Measurements from ENCODE around the gene PCSK4.
"Not testable (repeated sequence)": the region's sequence is repeated elsewhere in the genome, so short reads cannot be mapped to it uniquely, and the experiment has no call there.

Gene PCSK4

DNA sequence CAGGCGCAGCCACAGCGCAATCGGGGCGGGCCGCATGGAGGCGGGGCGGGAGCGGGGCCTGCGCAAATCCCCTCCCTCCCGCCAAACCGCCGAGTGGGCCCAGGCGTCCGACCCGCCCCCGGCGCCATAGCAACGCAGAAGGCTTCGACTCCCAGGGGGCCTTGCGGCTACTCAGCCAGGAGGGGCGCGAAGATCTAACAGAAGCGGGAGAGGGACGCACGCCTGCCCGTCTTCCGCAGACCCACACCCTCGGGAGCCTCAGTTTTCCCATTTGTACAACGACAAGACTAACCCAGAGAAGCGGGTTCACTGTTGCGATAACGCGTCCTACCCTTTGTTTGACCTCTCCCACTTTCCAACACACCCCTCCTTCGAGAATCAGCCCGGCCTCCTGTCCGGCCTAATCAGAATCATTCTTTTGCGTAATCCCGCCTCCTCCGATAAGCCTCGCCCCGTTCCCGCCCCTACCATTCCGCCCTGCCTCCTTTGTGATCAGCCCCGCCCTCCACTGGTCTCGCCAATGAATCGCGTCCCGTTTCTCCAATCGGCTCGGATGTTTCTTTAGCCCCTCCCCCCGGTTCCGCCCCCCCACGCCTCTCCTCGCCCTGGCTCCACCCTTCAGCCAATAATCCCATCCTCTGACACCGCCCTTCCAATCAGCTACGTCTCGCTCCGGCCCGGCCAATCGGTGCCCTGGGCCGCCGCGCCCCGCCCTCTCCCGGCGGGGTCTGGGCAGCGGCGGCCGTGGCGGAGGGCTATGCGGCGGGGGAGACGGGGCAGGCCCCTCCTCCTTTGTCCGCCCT is at the start of gene PCSK4:
Gene PCSK4, minus strand, starts transcription at position 40 of the 803 bp plus-strand sequence. Its CDS starts 4 bp downstream, at position 36.
- DNase-seq: peak; percentile 99

DNA sequence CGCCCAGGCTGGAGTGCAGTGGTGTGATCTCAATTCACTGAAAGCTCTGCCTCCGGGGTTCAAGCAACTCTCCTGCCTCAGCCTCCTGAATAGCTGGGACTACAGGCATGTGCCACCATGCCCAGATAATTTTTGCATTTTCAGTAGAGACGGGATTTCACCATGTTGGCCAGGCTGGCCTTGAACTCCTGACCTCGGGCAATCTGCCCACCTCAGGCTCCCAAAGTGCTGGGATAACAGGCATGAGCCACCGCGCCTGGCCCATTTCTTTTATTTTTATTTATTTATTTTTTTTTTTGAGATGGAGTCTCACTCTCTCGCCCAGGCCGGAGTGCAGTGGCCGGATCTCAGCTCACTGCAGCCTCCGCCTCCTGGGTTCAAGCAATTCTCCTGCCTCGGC is 49.6 kb upstream of the PCSK4 start:
- DNase-seq: not testable (repeated sequence)

DNA sequence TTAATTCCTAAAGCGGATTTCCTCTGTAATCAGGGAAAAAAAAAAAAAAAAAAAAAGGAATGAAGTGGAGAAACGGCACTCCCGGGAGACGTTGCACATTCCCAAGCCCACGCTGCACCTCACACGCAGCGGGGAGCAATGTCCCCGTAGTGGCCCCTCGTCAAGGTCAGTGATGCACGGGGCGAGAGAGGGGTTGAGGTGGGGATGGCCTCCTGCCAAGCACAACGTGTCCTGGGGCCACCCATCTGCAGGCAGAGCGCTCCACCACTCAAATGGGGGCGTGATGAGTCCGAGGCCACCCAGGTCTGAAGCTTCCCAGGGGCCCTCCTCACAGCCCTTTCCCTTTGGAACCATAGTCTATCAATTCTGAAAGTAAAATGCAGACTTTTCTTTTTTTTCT is 48.8 kb upstream of the PCSK4 start:
- no peak for DNase-seq

DNA sequence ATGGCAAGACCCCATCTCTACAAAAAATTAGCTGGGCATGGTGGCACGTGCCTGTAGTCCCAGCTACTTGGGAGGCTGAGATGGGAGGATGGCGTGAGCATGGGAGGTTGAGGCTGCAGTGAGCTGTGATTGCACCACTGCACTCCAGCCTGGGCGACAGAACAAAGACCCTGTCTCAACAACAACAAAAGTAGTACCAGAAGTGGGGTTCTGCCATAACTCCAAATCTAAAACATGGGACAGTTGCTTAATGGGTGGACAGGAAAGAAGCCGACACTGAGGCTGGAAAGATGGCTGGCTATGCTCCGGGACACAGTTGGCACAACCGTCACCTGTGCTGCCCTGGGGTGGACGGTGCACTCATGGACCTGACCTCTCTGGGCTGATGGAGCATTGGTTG is 45.5 kb upstream of the PCSK4 start:
- not testable (repeated sequence) for DNase-seq

DNA sequence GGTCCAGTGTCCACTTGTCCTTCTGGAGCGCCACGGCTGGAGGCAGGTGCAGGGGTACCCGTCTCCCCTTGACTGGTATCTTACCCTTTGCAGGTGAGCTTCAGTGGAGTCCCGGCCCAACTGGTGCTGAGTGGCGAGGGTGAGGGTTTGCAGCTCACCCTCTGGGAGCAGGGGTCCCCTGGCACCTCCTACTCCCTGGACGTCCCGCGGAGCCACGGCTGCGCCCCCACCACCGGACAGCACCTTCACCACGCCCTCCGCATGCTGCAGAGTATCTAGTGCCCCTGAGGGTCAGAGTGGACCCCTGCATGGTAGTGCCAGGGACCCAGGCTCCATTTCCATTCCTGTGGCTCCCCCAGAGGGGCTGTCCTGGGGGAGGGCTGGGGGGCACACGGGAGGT is 44.8 kb upstream of the PCSK4 start:
- no peak for DNase-seq

DNA sequence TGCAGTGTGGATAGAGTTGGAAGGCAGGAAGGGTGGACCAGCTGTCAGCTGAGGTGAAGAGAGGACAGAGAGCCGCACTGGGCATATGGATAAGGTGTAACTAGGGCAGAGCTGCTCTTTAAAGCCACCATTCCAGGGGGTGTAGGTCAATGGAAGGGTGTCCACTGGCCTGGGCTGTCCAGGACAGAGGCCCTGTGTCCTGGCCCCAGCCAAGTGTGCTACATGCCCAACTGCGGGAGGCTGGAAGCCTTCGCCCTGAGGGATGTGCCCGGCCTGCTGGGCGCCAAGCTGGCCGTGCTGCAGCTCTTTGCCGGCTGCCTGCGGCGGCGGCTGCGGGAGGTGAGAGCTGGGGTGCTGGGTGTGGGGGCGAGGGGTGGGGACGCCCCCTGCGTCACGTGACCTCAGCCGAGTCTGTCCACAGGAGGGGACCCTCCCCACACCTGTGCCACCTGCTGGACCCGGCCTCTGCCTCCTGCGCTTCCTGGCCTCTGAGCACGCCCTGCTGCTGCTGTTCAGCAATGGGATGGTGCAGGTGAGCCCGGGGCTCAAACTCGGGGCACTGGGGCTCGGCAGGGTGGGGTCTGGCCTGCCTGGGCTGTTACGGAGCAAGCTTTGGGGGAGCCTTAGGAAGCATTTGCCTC is 43.5 kb upstream of the PCSK4 start:
- no peak for DNase-seq

DNA sequence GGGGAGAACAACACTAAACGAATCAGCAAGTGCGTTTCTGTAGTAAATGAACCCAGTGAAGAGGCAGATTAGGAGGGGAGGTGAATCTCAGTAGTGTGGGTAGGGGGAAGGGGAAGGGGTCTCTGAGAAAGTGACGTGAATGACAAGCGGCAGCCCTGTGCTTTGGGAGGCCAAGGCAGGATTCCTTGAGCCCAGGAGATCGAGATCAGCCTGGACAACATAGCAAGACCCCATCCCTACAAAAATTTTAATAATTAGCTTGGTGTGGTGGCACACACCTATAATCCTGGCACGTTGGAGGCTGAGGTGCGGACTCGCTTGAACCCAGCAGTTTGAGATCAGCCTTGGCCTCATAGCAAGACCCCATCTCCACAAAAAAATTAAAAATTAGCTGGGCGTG is 41.9 kb upstream of the PCSK4 start:
- no peak for DNase-seq

DNA sequence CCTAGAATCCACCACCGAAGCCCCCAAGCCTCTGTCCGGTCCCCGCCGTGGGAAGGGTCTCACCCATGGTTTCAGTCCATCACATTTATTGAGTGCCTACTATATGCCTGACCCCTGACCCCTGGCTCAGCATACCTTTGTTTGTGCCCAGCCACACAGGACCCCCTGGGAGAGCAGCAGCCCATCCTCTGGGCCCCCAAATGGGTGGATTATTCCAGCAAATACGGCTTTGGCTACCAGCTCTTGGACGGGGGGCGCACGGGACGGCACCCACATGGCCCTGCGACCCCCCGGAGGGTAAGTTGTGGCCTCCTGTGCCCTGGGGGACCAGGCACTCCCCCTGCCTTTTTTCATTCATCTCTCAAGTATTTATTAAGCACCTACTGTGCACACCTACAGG is 41.4 kb upstream of the PCSK4 start:
- no peak for DNase-seq

DNA sequence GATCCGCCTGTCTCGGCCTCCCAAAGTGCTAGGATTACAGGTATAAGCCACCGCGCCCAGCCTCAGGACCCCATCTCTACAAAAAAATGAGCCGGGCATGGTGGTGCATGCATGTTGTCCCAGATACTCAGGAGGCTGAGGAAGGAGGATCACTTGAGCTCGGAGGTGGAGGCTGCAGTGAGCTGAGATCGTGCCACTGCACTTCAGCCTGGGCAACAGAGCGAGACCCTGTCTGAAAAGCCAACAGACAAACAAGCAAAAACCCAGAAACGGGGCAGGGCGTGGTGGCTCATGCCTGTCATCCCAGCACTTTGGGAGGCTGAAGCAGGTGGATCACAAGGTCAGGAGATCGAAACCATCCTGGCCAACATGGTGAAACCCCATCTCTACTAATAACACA is 40.7 kb upstream of the PCSK4 start:
- DNase-seq: not testable (repeated sequence)

DNA sequence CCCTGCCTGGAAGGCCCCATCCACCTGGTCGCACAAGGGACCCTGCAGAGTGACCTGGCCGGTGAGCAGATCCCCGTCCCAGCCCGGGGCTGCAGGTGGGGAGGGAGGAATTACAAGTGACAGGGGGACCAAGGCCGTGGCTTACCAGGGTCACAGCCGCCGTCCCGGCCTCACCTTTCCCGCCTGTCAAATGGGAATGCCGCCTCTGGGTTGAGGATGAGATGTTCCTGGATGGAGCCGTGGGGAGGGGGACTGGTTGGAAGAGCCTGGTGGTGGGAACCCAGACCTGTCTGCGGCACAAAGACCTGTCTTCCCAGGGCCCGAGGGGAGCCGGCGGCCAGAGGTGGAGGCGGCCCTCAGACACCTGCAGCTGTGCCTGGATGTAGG is 39.3 kb upstream of the PCSK4 start:
- DNase-seq: no peak

DNA sequence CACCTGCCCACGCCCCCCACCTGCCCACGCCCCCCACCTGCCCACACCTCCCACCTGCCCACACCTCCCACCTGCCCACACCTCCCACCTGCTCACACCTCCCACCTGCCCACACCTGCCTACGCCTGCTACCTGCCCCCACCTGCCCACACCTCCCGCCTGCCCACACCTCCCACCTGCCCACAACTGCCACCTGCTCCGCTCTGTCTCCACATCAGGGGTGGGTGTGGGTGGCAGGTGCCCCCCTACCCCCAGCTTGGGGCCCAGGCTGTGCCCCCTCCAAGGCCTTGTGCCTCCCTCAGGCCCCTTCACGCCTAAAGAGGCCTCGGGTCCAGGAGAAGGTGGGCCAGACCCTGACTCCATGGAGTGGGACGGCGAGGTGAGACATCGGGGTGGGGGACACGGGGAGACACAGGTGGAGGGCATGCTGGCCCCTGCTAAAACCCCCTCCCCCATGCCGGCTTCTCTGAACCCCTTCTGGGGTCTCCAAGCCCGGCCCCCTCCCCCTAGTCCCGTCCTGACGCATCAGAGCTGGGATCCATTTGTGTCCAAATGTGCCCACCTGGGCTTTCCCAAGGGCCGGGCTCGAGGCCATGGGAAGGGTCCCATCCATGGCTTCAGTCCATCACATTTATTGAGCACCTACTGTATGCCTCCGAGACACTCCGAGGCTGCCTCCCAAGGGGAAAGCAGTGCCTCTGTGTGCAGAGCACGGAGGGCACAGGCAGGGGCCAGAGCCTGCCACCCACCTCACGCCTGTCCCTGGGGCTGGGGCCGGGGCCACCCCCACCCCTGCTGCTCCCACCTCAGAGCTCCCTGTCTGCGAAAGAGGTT is 38.7 kb upstream of the PCSK4 start:
- DNase-seq: no peak

DNA sequence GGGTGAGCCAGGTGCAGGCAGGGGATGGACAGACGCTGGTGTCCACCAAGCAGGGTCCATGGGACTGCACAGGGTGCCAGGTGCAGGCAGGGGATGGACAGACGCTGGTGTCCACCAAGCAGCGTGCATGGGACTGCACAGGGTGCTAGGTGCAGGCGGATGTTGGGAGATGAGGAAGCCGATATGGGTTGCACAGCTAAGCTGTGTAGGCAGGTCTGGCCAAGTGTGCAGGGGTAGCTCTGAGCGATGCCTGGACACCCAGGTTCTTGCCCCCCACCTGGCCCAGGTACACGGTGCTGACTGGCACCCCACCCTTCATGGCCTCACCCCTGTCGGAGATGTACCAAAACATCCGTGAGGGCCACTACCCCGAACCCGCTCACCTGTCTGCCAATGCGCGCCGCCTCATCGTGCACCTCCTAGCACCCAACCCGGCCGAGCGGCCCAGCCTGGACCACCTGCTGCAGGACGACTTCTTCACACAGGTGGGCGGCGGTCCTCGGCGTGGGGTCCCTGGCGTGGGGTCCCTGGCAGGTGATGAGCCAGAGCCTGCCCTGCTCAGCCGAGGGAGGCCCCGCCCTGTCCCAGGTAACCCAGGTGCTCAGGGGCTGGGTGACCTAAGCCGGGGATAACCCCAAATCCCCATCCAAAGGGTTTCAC is 37.6 kb upstream of the PCSK4 start:
- DNase-seq: no peak

DNA sequence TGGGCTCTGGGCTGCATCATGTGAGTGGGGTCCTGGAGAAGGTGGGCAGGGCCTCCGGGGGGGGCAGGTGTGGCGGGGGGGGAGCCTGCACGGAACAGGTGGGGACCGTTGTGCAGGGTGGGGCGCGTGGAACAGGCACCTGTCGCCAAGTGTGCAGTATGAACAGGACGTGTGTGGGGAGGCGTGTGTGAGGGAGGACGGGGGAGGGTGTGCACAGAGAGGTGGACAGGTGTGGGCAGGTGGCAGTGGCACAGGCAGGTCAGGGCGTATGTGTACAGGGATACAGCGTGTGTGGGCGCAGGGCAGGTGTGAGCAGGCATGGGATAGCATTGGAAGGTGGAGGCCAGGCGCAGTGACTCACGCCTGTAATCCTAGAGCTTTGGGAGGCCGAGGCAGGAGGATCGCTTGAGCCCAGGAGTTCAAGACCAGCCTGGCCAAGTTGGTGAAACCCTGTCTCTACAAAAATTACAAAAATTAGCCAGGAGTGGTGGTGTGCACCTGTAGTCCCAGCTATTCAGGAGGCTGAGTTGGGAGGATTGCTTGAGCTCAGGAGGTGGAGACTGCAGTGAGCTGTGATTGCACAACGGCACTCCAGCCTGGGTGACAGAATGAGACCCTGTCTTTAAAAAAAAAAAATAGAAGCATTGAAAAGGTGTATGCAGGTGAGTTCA is 37.0 kb upstream of the PCSK4 start:
- no peak for DNase-seq

DNA sequence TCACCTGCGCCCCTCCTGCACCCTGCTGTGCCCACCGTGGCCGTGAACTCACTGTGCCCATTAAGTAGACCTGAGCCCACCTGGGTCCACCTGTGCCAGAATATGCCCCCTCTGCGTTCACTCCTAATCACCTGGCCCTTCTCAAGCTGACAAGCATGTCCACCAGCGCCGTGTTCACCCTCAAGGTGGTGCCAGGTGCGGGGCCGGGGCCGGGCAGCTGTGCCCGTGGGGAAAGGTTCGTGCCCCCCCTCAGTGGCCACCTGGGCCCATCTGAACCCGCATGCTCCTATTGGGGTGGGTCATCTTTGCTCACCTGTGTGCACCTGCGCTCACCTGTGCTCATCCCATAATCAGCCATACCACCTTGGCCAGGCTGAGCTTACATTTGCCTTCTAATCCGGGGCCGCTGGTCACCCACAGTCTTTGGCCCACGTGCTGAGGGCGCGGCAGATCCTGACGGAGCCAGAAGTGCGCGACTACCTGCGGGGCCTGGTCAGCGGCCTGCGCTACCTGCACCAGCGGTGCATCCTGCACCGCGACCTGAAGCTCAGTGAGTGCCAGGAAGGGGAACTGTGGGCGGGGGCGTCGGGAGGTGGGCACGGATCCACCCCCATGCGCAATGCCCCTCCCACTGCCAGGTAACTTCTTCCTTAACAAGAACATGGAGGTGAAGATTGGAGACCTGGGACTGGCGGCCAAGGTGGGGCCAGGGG is 36.1 kb upstream of the PCSK4 start:
- DNase-seq: no peak

DNA sequence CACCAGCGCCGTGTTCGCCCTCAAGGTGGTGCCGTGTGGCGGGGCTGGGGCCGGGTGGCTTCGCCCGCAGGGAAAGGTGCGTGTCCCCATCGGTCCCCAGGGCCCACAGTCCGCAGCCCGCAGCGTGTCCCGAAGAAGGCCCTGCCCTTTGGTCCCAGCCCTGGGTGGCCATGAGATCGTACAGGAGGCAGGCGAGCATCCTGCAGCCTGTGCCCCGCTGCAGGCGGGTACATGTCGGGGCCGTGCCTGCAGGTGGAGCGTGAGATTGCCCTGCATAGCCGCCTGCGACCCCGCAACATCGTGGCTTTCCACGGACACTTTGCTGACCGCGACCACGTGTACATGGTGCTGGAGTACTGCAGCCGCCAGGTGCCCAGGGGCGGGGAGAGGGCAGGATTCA is 35.2 kb upstream of the PCSK4 start:
- no peak for DNase-seq

DNA sequence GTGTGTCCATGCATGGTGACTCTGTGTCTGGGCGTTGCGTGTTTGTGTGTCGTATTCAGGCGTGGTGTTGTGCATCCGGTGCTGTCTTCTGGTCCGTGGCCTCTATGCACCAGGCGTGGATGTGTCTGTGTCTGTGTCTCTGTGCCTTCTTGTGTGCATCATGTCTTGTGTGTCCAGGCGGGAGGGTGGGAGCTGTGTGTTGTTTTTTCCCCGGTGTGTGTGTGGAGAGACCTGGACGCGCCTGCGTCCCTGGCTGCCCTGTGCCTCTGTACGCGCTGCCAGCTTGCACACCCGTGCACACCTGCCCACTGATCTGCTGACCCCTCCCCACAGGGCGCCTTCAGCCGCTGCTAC is 34.8 kb upstream of the PCSK4 start:
- DNase-seq: no peak

DNA sequence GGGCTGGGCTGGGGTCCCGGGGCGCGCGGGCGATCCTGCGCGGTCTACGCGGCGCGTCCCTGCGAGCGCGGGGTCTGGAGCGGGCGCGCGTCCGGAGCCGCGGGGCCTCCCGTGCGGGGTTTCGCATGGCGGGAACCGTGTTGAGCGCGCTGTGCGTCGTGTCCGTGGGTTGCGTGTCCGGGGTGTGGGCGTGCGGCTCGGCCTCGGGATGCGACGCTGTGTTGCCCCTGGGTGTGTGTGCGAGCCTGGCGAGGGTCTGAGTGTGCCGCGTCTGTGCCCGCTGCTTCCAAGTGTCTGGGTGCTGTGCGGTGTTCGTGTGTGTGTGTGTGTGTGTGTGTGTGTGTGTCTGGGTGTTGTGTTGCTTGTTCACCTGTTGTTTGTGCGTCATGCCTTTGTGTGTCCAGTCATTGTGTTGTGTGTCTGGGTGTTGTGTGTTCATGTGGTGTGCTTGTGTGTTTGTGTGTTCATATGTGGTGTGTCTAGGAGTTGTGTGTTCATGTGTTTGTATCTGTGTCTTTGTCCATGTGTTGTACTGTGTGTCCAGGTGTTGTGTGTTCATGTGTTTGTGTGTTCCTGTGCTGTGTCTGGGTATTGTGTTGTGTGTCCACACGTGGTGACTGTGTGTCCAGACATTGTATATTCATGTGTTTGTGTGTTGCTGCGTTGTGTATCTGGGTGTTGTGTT is 34.3 kb upstream of the PCSK4 start:
- no peak for DNase-seq

DNA sequence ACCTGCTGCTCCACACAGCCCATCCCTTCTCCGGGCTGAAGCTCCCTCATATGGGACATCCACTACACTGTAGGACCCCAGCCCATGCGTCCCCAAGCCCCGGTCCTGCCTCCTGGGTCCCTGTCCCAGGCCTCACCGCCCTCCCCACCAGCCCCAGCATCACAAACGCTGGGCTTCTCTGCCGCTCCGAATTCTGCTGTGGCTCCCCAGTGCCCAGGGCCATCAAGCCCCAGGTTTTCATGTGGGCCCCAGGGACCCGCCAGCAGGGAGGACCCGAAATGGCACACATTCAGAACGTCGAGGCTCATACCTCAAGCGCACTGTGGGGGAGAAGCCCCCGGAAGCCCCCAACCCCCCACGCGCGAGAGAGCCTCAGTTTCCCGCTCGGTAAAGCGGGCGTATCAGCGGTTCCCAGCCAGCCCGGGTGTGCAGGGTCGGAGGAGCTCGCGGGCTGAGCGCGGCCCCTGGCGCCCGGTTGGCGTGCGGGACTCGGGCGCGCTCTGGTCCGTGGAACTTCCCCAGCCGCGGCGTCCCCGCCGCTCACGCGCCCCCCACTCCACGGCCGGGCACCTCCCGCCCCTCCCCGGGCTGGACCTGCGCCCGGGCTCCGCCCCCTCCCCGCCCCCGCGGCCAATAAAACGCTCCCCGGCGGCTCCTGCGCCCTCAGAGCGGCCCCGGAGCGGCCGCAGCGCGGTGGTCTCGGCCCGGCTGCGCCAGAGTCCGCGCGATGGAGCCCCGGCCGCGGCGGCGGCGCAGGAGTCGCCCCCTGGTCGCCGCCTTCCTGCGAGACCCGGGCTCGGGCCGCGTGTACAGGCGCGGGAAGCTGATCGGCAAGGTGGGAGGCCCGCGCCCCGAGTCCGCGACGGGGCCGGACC is 33.5 kb upstream of the PCSK4 start, which contains the start of gene PLK5:
Gene PLK5, plus strand, starts transcription at position 666 of the 875 bp plus-strand sequence. CDS start 2,920 bp downstream, outside the sequence.
- DNase-seq: no peak

DNA sequence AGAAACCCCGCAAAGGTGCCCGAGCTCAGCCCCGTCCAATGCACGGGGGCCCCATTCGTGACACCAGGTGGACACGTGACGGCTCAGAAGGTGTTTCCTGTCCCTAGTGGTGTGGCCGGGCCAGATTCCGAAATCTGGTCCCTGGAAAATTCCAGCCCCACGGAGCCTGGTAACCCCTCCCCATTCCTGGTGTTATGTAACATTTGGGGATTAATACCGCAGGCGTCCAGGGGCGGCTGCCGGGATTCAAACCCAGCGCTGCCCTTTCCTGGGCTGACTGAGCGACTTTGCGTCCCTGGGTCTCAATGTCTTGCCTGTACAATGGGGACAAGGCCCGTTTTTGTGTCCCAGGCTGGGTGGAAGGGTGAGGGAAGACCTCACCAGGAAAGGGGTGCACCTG is 32.7 kb upstream of the PCSK4 start:
- DNase-seq: no peak

DNA sequence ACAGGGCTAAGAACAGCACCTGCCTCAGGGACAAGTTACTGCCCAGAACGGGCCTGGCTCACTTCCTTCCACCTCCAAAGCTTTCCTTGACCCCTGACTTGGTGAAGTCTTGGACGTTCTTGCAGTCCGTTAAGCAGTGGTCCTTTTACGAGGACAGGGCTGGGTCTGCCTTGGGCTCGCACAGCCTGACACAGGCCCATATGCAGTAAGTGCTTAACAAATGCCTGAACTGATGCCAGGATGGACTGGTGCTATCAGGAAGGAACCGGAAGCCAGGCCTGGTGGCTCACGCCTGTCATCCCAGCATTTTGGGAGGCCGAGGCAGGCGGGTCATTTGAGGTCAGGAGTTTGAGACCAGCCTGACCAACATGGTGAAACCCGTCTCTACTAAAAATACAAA is 31.9 kb upstream of the PCSK4 start:
- no peak for DNase-seq

Data from GDM1 (cell line).